ENCODE results near the gene UQCC5. TPM values are rescaled to one million over a fixed set of nuclear protein-coding genes. Genes with fewer than 3 reads are reported as not detected.

Gene UQCC5
- total RNA-seq, 1 experiment from 2014 or later: 17.1 TPM

DNA sequence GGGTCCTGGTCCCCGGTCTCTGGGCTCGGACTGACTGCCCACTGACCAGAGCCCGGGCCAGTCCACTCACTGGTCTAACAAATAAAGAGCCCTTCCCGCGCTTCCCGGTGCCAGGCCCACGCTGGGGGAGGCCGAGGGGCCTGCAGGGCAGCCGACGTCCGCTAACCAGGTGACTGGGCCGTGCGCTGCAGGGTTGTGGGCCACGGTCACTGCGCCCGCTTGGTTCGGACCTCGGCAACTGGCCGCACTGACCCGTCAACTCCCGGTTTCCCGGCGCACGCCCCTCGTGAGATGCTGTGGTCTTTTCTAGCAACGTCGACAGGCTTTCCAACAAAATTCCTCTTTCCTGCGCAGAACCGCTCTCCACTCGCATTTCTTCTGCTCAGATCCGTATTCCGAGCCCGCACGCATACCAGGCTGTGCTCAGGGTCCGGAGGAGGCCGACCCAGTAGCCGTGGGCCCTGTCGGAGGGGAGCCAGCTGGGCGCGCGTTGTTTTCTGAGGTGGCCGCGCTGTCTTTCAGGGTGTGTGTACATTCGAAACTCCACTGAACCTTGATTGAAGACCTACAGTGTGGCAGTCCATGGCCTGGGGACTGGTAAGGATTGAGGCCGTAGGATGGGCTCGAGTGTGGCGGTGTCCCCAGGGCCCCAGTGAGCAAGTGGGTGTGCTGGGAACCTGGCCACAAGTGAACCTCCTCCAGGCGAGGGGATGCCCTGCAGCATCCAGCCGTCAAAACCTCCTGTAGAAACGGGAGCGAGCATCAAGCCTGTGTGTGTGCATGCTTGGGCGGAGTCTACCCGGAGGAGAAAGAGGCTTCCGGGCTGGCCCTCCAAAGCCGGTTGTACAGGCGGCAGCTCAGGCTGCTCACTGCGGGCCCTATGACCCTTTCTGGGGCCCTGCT lies 1.9 kb upstream of the UQCC5 start:
- DNase-seq (ENCODE audit: low spot score): no peak

- DNase-seq (ENCODE audit: low spot score): no peak
Measured at GRCh38 chr3:52535411-52536111, 844 bp upstream of the UQCC5 start.

DNA sequence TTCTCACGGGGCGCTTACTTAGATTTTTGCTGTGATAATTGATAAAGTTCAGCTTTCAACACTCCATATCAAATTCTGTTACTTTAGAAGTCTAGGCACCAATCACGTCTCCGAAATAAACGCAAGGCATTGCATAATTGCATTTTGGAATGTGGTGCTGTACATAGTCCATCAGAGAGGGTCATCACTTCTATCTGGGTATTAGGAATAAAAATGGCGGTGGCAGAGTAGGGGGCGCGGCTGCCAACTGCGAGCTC lies 365 bp upstream of the UQCC5 start:
- DNase-seq (ENCODE audit: low spot score): no peak

GRCh38 chr3:52537165-52537620 lies 788 bp downstream of the UQCC5 start:
- DNase-seq (ENCODE audit: low spot score): no peak

GRCh38 chr3:52537726-52538421 lies 1.5 kb downstream of the UQCC5 start:
- no peak for DNase-seq (ENCODE audit: low spot score)

- no peak for DNase-seq (ENCODE audit: low spot score)
Measured at GRCh38 chr3:52539010-52539653, 2.7 kb downstream of the UQCC5 start.

GRCh38 chr3:52541050-52541449 lies 4.6 kb downstream of the UQCC5 start:
- no peak for DNase-seq (ENCODE audit: low spot score)

- DNase-seq (ENCODE audit: low spot score): no peak
Measured at GRCh38 chr3:52544937-52545336, 8.5 kb downstream of the UQCC5 start.

GRCh38 chr3:52546111-52546901 lies 9.9 kb downstream of the UQCC5 start:
- DNase-seq (ENCODE audit: low spot score): no peak

DNA sequence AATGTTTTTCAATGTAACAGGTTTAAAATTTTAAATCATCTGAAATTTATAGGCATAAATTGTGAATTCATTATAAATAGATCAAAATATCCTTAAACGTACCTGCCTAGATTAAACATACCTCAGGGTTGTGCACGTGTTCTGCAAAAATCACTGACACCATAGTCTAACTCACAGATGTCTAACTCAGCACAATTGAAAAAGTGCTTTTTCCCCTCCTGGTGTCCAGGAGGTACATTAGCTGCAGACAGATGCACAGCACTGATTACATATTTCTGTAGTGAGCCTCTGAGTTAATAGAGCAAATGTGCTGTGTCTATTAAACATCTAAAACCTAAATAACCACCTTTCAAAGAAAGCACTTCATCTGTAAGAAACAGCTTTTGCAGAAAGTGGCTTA lies 10.7 kb downstream of the UQCC5 start:
- DNase-seq (ENCODE audit: low spot score): no peak

DNA sequence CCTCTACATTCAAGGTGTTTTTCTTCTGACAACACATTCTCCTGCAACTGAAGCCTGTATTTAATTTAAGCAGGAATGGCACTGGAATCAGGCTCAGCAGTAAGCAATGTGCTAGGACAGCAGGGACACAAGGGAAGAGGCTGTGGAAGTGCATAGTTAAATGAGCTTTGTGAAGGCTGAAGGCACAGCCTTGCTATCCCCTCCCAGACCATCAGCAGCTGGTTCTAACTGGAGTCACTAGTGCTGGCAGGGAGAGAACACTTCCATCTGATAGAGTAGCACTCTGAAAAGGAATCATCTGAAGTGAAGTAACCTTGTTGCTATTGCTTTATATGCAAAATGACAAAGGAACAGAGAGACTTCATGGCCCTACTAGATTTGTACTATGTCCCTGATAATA lies 14.7 kb downstream of the UQCC5 start:
- no peak for DNase-seq (ENCODE audit: low spot score)

DNA sequence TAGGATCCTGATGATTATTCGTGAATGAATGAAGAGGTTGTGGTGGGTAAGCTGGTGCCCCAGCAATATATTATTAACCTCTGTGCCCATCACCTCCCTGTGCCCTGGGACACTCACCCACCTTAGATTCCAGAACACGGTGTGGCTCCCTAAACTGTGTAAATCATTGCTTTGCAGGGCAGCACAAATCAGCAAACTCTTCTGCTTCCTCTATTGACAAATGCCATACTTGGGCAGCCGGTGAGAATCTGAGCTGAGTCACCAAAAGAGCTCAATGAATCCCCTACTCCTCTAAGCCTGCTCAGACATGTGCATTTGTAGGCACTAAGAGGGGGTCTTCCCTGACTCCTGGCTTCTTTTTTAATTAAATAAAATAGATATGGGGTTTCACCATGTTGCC lies 15.7 kb downstream of the UQCC5 start:
- no peak for DNase-seq (ENCODE audit: low spot score)

- no peak for DNase-seq (ENCODE audit: low spot score)
Measured at GRCh38 chr3:52554026-52554755, 17.8 kb downstream of the UQCC5 start.

GRCh38 chr3:52555056-52555455 lies 18.7 kb downstream of the UQCC5 start:
- no peak for DNase-seq (ENCODE audit: low spot score)

DNA sequence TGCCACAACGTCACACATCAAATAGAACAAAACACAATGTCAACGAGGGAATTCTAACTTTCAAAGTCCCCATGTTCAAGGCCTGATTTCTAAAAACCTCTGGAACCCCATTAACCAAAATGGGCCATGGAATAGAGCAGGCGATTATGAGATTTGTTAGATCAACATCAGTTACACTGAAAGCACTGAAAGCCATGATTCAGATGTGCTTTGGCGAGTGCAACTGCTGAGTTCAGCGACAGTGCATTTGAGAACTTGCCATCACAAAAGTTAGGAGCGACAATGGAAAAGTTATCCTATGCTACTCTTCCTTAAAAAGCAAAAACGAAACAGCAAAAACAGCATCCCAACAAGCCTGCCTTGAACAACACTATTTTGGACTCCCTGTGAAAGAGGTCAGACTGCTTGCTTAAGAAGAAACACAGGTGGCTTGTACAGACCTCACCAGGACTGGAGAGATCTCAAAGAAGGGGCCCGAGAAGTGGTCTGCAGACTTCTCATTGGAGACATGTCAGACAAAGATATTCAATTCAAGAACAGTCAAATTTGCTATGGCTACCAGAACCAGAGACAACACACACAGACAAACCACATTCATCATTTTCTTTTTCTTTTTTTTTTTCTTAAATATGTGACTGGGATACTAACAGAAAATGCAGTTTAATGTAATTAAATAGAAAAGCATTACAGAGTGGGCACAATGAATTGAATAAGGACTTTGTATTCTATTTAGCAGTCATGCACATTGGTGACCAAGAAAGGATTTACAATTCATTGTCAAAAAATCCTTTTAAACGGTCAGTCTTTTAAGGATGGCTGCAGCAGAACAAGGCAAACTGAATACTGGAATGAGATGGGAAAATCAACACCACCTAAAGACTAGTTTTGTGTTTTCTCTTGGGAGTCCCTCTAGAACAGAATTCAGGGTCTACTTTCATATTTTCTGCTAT lies 20.9 kb downstream of the UQCC5 start:
- DNase-seq (ENCODE audit: low spot score): no peak

DNA sequence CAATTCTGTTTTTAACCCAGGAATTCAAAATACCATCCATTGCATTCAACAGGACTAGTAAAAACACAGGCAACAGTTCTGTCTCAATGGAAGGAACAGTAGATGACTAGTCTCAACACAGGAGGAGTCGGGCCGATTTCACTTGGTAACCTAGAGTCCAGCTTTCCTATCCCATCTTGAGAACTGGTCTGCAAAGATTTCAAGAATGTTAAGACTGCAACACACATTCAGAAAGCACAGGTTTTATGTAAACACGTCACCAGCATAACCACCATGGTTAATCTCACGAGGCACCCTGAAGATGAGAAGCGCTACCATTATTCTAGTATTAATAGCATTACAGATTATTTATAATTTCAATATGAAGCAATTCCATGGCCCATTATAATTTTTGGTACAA lies 22.0 kb downstream of the UQCC5 start:
- no peak for DNase-seq (ENCODE audit: low spot score)

- no peak for DNase-seq (ENCODE audit: low spot score)
Measured at GRCh38 chr3:52561028-52561747, 24.8 kb downstream of the UQCC5 start.

DNA sequence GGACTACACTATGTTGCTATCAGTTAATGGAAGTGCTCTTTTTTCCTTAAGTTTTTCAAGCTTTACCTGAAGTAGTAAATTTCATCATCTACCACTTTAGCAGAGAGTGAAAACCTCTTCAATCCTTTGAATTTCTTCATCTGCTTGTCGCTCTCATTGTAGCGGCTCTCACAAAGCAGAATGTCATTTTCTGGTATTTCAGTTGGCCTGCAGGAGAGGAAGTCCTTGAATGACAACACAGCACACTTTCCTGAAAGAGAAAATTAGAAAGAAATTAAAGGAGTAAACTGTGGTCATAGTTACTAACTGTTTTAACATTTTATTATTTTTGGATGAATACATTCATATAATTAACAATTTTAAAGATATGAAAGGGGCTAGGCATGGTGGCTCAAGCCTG lies 27.6 kb downstream of the UQCC5 start:
- DNase-seq (ENCODE audit: low spot score): no peak

- no peak for DNase-seq (ENCODE audit: low spot score)
Measured at GRCh38 chr3:52568069-52568468, 31.7 kb downstream of the UQCC5 start.
